SU-DHL-6 (cell line): ENCODE results near the gene ATG3.

Experiments used
- H2AFZ ChIP-seq: fragments of 200-600 bp; sonication (generic); 2 replicates; pipeline ENCODE4 v1.6.1; 2014; ENCODE audit warnings: low read depth, mild to moderate bottlenecking, moderate library complexity, mixed read lengths, antibody characterized with exemption, low read length; ENCODE audit not compliant: severe bottlenecking
- H3F3A ChIP-seq: fragments of 200-600 bp; shearing (Covaris generic); 2 replicates; pipeline ENCODE4 v1.6.0; 2016; ENCODE audit warnings: antibody characterized with exemption, mild to moderate bottlenecking; ENCODE audit not compliant: insufficient read depth
- H3K27ac ChIP-seq: fragments of 200-600 bp; sonication (generic); 2 replicates; pipeline ENCODE4 v1.5.1; 2016; ENCODE audit warnings: low read depth, mild to moderate bottlenecking, low read length, moderate library complexity, mixed read lengths
- H3K27me3 ChIP-seq: fragments of 200-600 bp; sonication (generic), shearing (Covaris generic); 2 replicates; pipeline ENCODE4 v1.6.0; 2014; ENCODE audit warnings: mild to moderate bottlenecking, low read length
- H3K36me3 ChIP-seq: fragments of 200-600 bp; sonication (generic); 2 replicates; pipeline ENCODE4 v1.6.1; 2014; ENCODE audit warnings: mild to moderate bottlenecking, low read length, mixed read lengths
- H3K4me2 ChIP-seq: fragments of 300-600, 200-600 bp; shearing (Covaris generic), sonication (generic); 2 replicates; pipeline ENCODE4 v1.6.0; 2014; ENCODE audit warnings: low read length, low read depth, mild to moderate bottlenecking; ENCODE audit not compliant: poor library complexity, severe bottlenecking
- H3K4me3 ChIP-seq: fragments of 200-600 bp; sonication (generic); 2 replicates; pipeline ENCODE4 v1.5.1; 2014; ENCODE audit warnings: antibody characterized with exemption, low read length, mild to moderate bottlenecking, mixed read lengths; ENCODE audit not compliant: insufficient read depth, poor library complexity, severe bottlenecking
- H3K79me2 ChIP-seq: fragments of 200-600 bp; sonication (generic); 2 replicates; pipeline ENCODE4 v1.6.1; 2014; ENCODE audit warnings: mild to moderate bottlenecking, low read length, moderate library complexity; ENCODE audit not compliant: insufficient read depth
- H3K9ac ChIP-seq: fragments of 200-600 bp; sonication (generic); 2 replicates; pipeline ENCODE4 v1.7.0; 2014; ENCODE audit warnings: mild to moderate bottlenecking, low read length
- H3K9me2 ChIP-seq: fragments of 200-600 bp; sonication (generic); replicated peaks from 2 replicates; pipeline ENCODE4 v1.6.1; 2014; ENCODE audit warnings: low read length; ENCODE audit not compliant: insufficient read depth
- H3K9me3 ChIP-seq: fragments of 200-600 bp; sonication (generic); 2 replicates; pipeline ENCODE4 v1.6.1; 2014; ENCODE audit warnings: low read length, mixed read lengths; ENCODE audit not compliant: insufficient read depth
- H4K20me1 ChIP-seq: fragments of 200-600 bp; sonication (generic); 2 replicates; pipeline ENCODE4 v1.6.1; 2014; ENCODE audit warnings: low read depth, mild to moderate bottlenecking, antibody characterized with exemption, low read length, moderate library complexity, mixed read lengths
- CTCF ChIP-seq: fragments of 200-600 bp; sonication (generic); IDR thresholded peaks from one replicate; pipeline ENCODE4 v1.5.1; 2017; ENCODE audit warnings: antibody characterized with exemption, mild to moderate bottlenecking, low read length, moderate library complexity; ENCODE audit not compliant: insufficient read depth, poor library complexity, severe bottlenecking
- EZH2phosphoT487 ChIP-seq: fragments of 200-600 bp; sonication (generic), shearing (Covaris generic); conservative IDR thresholded peaks from 2 replicates; pipeline ENCODE4 v1.6.1; 2018; ENCODE audit warnings: mild to moderate bottlenecking, antibody characterized with exemption, low read length, moderate library complexity, mixed read lengths

ATG3 gene

GRCh38 chr3:112598731-112599130 is 37.0 kb upstream of the ATG3 start:
- no peaks in the 10 kb centered on the region for H4K20me1 ChIP-seq
- no peaks in the 10 kb centered on the region for H3K9me2 ChIP-seq
- H3K27me3 ChIP-seq, result no peaks in the 10 kb centered on the region
- H3K9ac ChIP-seq, result no peak overlapping the region
- no peaks in the 10 kb centered on the region for H3K79me2 ChIP-seq
- peaks cover 7% of the 10 kb centered on the region; the same call in 1 of the 2 replicates for H3K36me3 ChIP-seq
- no peak overlapping the region for H3K4me2 ChIP-seq
- H3K9me3 ChIP-seq, result no peaks in the 10 kb centered on the region
- H2AFZ ChIP-seq, result no peak overlapping the region
- TF ChIP-seq CTCF, result no peak
- no peak for TF ChIP-seq EZH2phosphoT487
- no peak overlapping the region for H3K4me3 ChIP-seq
- no peaks in the 10 kb centered on the region for H3F3A ChIP-seq
- H3K27ac ChIP-seq, result no peak overlapping the region

GRCh38 chr3:112597945-112598344 is 36.2 kb upstream of the ATG3 start:
- Histone ChIP-seq H3K9me2 (no peaks in the 10 kb centered on the region), H4K20me1 (no peaks in the 10 kb centered on the region), H2AFZ (no peak overlapping the region), H3K9me3 (no peaks in the 10 kb centered on the region), H3K27ac (no peak overlapping the region), H3K4me2 (no peak overlapping the region), H3K4me3 (no peak overlapping the region), H3F3A (no peaks in the 10 kb centered on the region), H3K36me3 (peaks cover 7% of the 10 kb centered on the region; the same call in 1 of the 2 replicates), H3K9ac (no peak overlapping the region), H3K27me3 (no peaks in the 10 kb centered on the region), H3K79me2 (no peaks in the 10 kb centered on the region)
- TF ChIP-seq CTCF, result no peak
- no peak for TF ChIP-seq EZH2phosphoT487

- H3K36me3 ChIP-seq, result peaks cover 12% of the 10 kb centered on the region
- H3K4me3 ChIP-seq, result no peak overlapping the region
- H3F3A ChIP-seq, result no peaks in the 10 kb centered on the region
- no peaks in the 10 kb centered on the region for H3K27me3 ChIP-seq
- no peak overlapping the region for H3K4me2 ChIP-seq
- no peak overlapping the region for H2AFZ ChIP-seq
- no peaks in the 10 kb centered on the region for H3K9me2 ChIP-seq
- TF ChIP-seq EZH2phosphoT487 (no peak), CTCF (no peak)
- H3K79me2 ChIP-seq, result no peaks in the 10 kb centered on the region
- no peaks in the 10 kb centered on the region for H4K20me1 ChIP-seq
- H3K9me3 ChIP-seq, result no peaks in the 10 kb centered on the region
- H3K27ac ChIP-seq, result no peak overlapping the region
- no peak overlapping the region for H3K9ac ChIP-seq
Observed at GRCh38 chr3:112594856-112595255, 33.1 kb upstream of the ATG3 start.
